CD4-positive, alpha-beta T cell (primary cell): ENCODE results near the gene AP3S2. TPM values are rescaled to one million over a fixed set of nuclear protein-coding genes. Genes with fewer than 3 reads are reported as not detected.
A peak's percentile ranks its signal among the peaks of the same experiment; 100 is the strongest.

Source experiments
- ATAC-seq: fragments of 200-7000 bp; cut with Tn5 transposase; one replicate; pipeline ENCODE4 v1.10.0; 2022; ENCODE audit warnings: mild to moderate bottlenecking; ENCODE audit not compliant: poor library complexity
- CTCF ChIA-PET: fragments of 350-600 bp; sonication (Branson Sonifier 250); formaldehyde crosslinking; loops from one replicate; lab custom pipeline; 2021; ENCODE audit warnings: antibody characterized with exemption, inconsistent platforms; lab: Charles Lee
- POLR2A ChIA-PET: fragments of 350-600 bp; sonication (Branson Sonifier 250); formaldehyde crosslinking; loops from one replicate; lab custom pipeline; 2021; ENCODE audit warnings: antibody characterized with exemption, inconsistent platforms; lab: Charles Lee
- DNase-seq, 14 experiments: peaks; one replicate each; pipeline ENCODE4 v3.0.0-alpha.2; 2013 to 2020; ENCODE audit warnings: mixed read lengths in 2 of 14
- H3K27ac ChIP-seq, 2 donors: one replicate each; pipeline versions ENCODE4 v1.5.1 to v1.7.0; 2013; ENCODE audit warnings: low read length in 2 of 2, low read depth in 1 of 2, mild to moderate bottlenecking in 1 of 2
- H3K27me3 ChIP-seq, 2 experiments: 1 replicate in 1 of 2; 2 replicates in 1 of 2; pipeline versions ENCODE4 v1.6.1 to v1.7.0; 2013; ENCODE audit warnings: low read length in 2 of 2, control low read depth in 1 of 2, mild to moderate bottlenecking in 1 of 2, moderate library complexity in 1 of 2; ENCODE audit not compliant: insufficient read depth in 2 of 2, control insufficient read depth in 1 of 2
- H3K36me3 ChIP-seq: one replicate; pipeline ENCODE4 v1.6.1; 2013; ENCODE audit warnings: low read length, control low read depth; ENCODE audit not compliant: insufficient read depth
- H3K4me1 ChIP-seq: one replicate; pipeline ENCODE4 v1.6.1; 2013; ENCODE audit warnings: low read length, control low read depth; ENCODE audit not compliant: insufficient read depth
- H3K4me3 ChIP-seq: one replicate; pipeline ENCODE4 v1.5.1; 2013; ENCODE audit warnings: mild to moderate bottlenecking, low read length, moderate library complexity
- H3K9me3 ChIP-seq, 2 experiments: 1 replicate in 1 of 2; 2 replicates in 1 of 2; pipeline versions ENCODE4 v1.6.1 to v1.7.0; 2013; ENCODE audit warnings: low read length in 2 of 2, mild to moderate bottlenecking in 2 of 2, control low read depth in 1 of 2, moderate library complexity in 1 of 2; ENCODE audit not compliant: control insufficient read depth in 1 of 2, insufficient read depth in 1 of 2
- H3K27ac Mint-ChIP-seq: one replicate; pipeline ENCODE4 v1.8.0; 2020; ENCODE audit warnings: mixed read lengths
- H3K27me3 Mint-ChIP-seq: one replicate; pipeline ENCODE4 v1.8.0; 2021; ENCODE audit warnings: mixed read lengths
- H3K36me3 Mint-ChIP-seq: one replicate; pipeline ENCODE4 v1.8.0; 2021; ENCODE audit warnings: low read depth, mixed read lengths
- H3K4me1 Mint-ChIP-seq: one replicate; pipeline ENCODE4 v1.8.0; 2021; ENCODE audit warnings: low read depth, mixed read lengths
- H3K4me3 Mint-ChIP-seq: one replicate; pipeline ENCODE4 v1.8.0; 2020; ENCODE audit warnings: mild to moderate bottlenecking, mixed read lengths
- H3K9me3 Mint-ChIP-seq: one replicate; pipeline ENCODE4 v1.8.0; 2020; ENCODE audit warnings: mixed read lengths
- CTCF ChIP-seq: fragments of 200-600 bp; IDR thresholded peaks from one replicate; pipeline ENCODE4 v1.8.0; 2022; ENCODE audit warnings: antibody characterized with exemption, mild to moderate bottlenecking
- intact Hi-C, 2 experiments: fragments of 100-400 bp; cut with DNase I in 1 of 2; cut with micrococcal nuclease in 1 of 2; formaldehyde crosslinking; loops; one replicate each; pipeline versions ENCODE4 v1.15.1 to v1.9.0; 2023 to 2025; cut with DNase I, micrococcal nuclease
- total RNA-seq, 174 experiments: library from RNA in 2 of 174; stranded (reverse) in 2 of 174; gene quantifications; one replicate each; pipeline ENCODE4 v1.2.3 and lab custom pipeline; 2021 to 2026

AP3S2 gene
- total RNA-seq, 2 experiments from 2014 or later: 18.9 to 20.5 TPM

DNA sequence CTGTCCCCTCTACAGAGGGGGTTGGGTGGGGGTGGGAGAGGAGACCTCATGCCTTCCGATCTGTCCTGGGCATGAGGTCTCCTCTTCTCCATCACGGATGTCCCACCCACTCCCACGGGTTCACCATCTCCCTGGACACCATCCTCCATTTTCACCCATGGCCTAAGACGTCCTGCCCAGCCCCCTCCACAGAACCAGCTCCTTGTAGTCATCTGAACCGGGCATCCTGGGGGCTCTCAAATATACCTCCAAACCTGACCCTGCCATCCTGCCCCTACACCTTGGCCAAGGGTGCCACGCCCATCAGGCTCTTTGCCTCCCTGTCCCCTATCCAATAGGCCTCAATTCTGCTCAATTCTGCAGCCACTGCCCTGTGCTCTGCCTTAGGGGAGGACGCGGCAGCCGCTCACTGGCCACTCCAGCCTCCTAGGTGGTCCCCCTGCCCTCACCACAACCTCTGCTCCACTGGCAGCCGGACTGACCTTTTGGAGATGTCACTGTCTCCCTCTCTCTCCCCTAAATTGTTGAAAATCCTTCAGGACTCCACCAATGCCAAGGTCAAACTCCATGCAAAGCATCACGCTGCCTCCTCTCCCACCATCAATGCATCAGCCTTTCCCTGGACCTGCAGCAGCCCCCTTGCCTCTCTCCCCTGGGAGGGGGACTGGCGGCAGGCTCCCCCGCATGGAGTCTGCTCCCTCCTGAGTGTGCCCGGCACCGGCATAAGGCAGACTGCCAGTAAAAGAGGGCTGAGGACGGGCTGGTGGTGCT, 69.8 kb downstream of the AP3S2 start:
- Histone ChIP-seq H3K4me3 (no peak overlapping the region), H3K36me3 (no peaks in the 10 kb centered on the region), H3K4me1 (no peaks in the 10 kb centered on the region), H3K27me3 (peaks cover 0 to 2% of the 10 kb centered on the region in 2 experiments), H3K9me3 (no peaks in the 10 kb centered on the region), H3K27ac (no peak overlapping the region)
- Mint-ChIP-seq H3K27me3 (peaks cover 25% of the 10 kb centered on the region), H3K36me3 (no peaks in the 10 kb centered on the region), H3K4me3 (no peak overlapping the region), H3K9me3 (no peaks in the 10 kb centered on the region), H3K27ac (no peak overlapping the region), H3K4me1 (no peaks in the 10 kb centered on the region)
- CTCF ChIA-PET: no interaction called here
- intact Hi-C loops: no loop called here
- TF ChIP-seq CTCF: no peak
- DNase-seq (no peak), ATAC-seq (no peak)
- POLR2A ChIA-PET: no interaction called here

GRCh38 chr15:89822951-89823711, 70.7 kb downstream of the AP3S2 start:
- no peak overlapping the region for H3K4me3 ChIP-seq
- ChIA-PET CTCF (no interaction called here), POLR2A (interaction anchor here (0.6 kb wide), 1 partner anchor 88 kb away, joined by 3 read pairs; no protein-coding TSS in a partner anchor)
- H3K9me3 ChIP-seq: no peaks in the 10 kb centered on the region
- TF ChIP-seq CTCF: no peak
- peaks cover 28% of the 10 kb centered on the region for H3K27me3 Mint-ChIP-seq
- ATAC-seq: no peak
- H3K27ac Mint-ChIP-seq: no peak overlapping the region
- H3K4me1 ChIP-seq: no peaks in the 10 kb centered on the region
- H3K27me3 ChIP-seq: peaks cover 0 to 2% of the 10 kb centered on the region in 2 experiments
- DNase-seq: peak in 2 of 14 experiments; percentile 45 to 59
- no peak overlapping the region for H3K4me3 Mint-ChIP-seq
- H3K36me3 ChIP-seq: no peaks in the 10 kb centered on the region
- no peaks in the 10 kb centered on the region for H3K36me3 Mint-ChIP-seq
- no peaks in the 10 kb centered on the region for H3K9me3 Mint-ChIP-seq
- intact Hi-C loops: no loop called here
- no peaks in the 10 kb centered on the region for H3K4me1 Mint-ChIP-seq
- H3K27ac ChIP-seq: no peak overlapping the region

DNA sequence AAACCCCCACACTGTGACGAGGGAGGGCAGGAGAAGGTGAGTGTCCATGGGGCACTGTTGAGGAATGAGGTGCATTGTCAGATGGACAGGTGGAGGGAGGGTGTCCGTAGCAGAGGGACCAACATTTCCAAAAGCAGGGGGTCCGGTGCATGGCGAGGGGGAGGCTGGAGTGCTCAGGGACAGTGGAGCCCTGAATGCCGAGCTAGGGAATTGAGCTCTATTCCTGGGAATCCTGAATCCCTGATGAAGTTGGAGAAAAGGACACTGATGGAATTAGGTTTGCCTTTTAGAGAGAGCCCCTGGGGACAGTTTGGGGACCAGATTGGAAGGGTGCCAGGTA, 71.2 kb downstream of the AP3S2 start:
- Histone ChIP-seq H3K4me1 (no peaks in the 10 kb centered on the region), H3K27ac (no peak overlapping the region), H3K4me3 (no peak overlapping the region), H3K9me3 (no peaks in the 10 kb centered on the region), H3K36me3 (no peaks in the 10 kb centered on the region), H3K27me3 (peaks cover 0 to 5% of the 10 kb centered on the region in 2 experiments)
- no peaks in the 10 kb centered on the region for H3K36me3 Mint-ChIP-seq
- ChIA-PET POLR2A (no interaction called here), CTCF (no interaction called here)
- TF ChIP-seq CTCF: no peak
- H3K4me3 Mint-ChIP-seq: no peak overlapping the region
- H3K4me1 Mint-ChIP-seq: no peaks in the 10 kb centered on the region
- intact Hi-C loops: no loop called here
- ATAC-seq (no peak), DNase-seq (no peak)
- H3K9me3 Mint-ChIP-seq: no peaks in the 10 kb centered on the region
- no peak overlapping the region for H3K27ac Mint-ChIP-seq
- H3K27me3 Mint-ChIP-seq: peaks cover 32% of the 10 kb centered on the region
